ENCODE data around the gene MRPL23.

MRPL23 gene

GRCh38 chr11:1948389-1948788 lies 1.3 kb downstream of the MRPL23 start:
- no peak for DNase-seq (ENCODE audit: low read depth)
- no peak for TF ChIP-seq CTCF (IDR thresholded peaks at IDR 0.05; ENCODE audit: insufficient read depth, low read depth, low read length, missing control alignments)

GRCh38 chr11:1949302-1949701 lies 2.2 kb downstream of the MRPL23 start:
- H3K4me3 ChIP-seq (ENCODE audit: low read depth, low read length): no peak overlapping the region
- no peak for TF ChIP-seq CTCF (IDR thresholded peaks at IDR 0.05; ENCODE audit: insufficient read depth, low read depth, low read length, missing control alignments)
- DNase-seq (ENCODE audit: low read depth): no peak

More at GRCh38 chr11:1948389-1948788, 1.3 kb downstream of the MRPL23 start:
- H3K4me3 ChIP-seq (ENCODE audit: low read depth, low read length): no peak overlapping the region

- no peak for DNase-seq (ENCODE audit: low read depth)
- no peak overlapping the region for H3K4me3 ChIP-seq (ENCODE audit: low read depth, low read length)
- TF ChIP-seq CTCF (IDR thresholded peaks at IDR 0.05; ENCODE audit: insufficient read depth, low read depth, low read length, missing control alignments): no peak
These were observed 2.8 kb downstream of the MRPL23 start for GRCh38 chr11:1949922-1950321.

GRCh38 chr11:1952806-1953482 lies 5.8 kb downstream of the MRPL23 start:
- no peak for DNase-seq (ENCODE audit: low read depth)
- TF ChIP-seq CTCF (IDR thresholded peaks at IDR 0.05; ENCODE audit: insufficient read depth, low read depth, low read length, missing control alignments): no peak
- H3K4me3 ChIP-seq (ENCODE audit: low read depth, low read length): no peak overlapping the region

GRCh38 chr11:1953489-1954266 lies 6.5 kb downstream of the MRPL23 start:
- no peak for TF ChIP-seq CTCF (IDR thresholded peaks at IDR 0.05; ENCODE audit: insufficient read depth, low read depth, low read length, missing control alignments)
- no peak for DNase-seq (ENCODE audit: low read depth)
- H3K4me3 ChIP-seq (ENCODE audit: low read depth, low read length): no peak overlapping the region

GRCh38 chr11:1958367-1958766 lies 11.2 kb downstream of the MRPL23 start:
- no peak for TF ChIP-seq CTCF (IDR thresholded peaks at IDR 0.05; ENCODE audit: insufficient read depth, low read depth, low read length, missing control alignments)
- no peak overlapping the region for H3K4me3 ChIP-seq (ENCODE audit: low read depth, low read length)
- no peak for DNase-seq (ENCODE audit: low read depth)

All from GM12865 (cell line).